Adrenal gland (tissue), 12 donors: ENCODE results near the gene SNRNP200. TPM values are rescaled to one million over a fixed set of nuclear protein-coding genes. Genes with fewer than 3 reads are reported as not detected.

Experiments
- DNase-seq, 7 donors: peaks; one replicate each; pipeline ENCODE4 v3.0.0-alpha.2; 2019 to 2020
- H3K27ac ChIP-seq, 5 donors: fragments of 200-600 bp; sonication (generic) in 4 of 5; 1 replicate in 3 of 5; 2 replicates in 2 of 5; pipeline versions ENCODE4 v1.5.1 to v1.8.0; 2016 to 2020; ENCODE audit warnings: mild to moderate bottlenecking in 1 of 5
- H3K27me3 ChIP-seq: fragments of 200-600 bp; 2 replicates; pipeline ENCODE4 v1.8.0; 2021
- H3K36me3 ChIP-seq, 2 donors: fragments of 200-600 bp; replicated peaks in 1 of 2; 1 replicate in 1 of 2; 2 replicates in 1 of 2; pipeline versions ENCODE4 v1.5.1 to v1.8.0; 2018 to 2022
- H3K4me1 ChIP-seq, 2 donors: fragments of 200-600 bp; replicated peaks in 1 of 2; 1 replicate in 1 of 2; 2 replicates in 1 of 2; pipeline versions ENCODE4 v1.5.1 to v1.8.0; 2018 to 2021
- H3K4me3 ChIP-seq, 4 donors: fragments of 200-600 bp; sonication (generic) in 3 of 4; one replicate each; pipeline ENCODE4 v1.5.1; 2016 to 2018
- H3K9me3 ChIP-seq, 3 donors: fragments of 200-600 bp; sonication (generic) in 1 of 3; replicated peaks in 1 of 3; 1 replicate in 2 of 3; 2 replicates in 1 of 3; pipeline versions ENCODE4 v1.5.1 to v1.8.0; 2016 to 2021
- CTCF ChIP-seq, 6 experiments: fragments of 450-650 bp in 4 of 6; fragments of 200-600 bp in 2 of 6; sonication (generic) in 1 of 6; IDR thresholded peaks; 1 replicate in 5 of 6; 2 replicates in 1 of 6; pipeline versions ENCODE4 v1.5.1 to v1.8.0; 2016 to 2021; ENCODE audit warnings: antibody characterized with exemption in 6 of 6, mild to moderate bottlenecking in 2 of 6, moderate library complexity in 1 of 6
- POLR2A ChIP-seq, 2 donors: fragments of 450-650 bp; IDR thresholded peaks; one replicate each; pipeline ENCODE4 v1.6.1; 2017; ENCODE audit warnings: antibody characterized with exemption in 2 of 2, mild to moderate bottlenecking in 2 of 2, moderate library complexity in 1 of 2
- WGBS, 4 donors: extraction: QIAGEN DNeasy Blood & Tissue Kit in 2 of 4; methylation state at CpG; one replicate each; pipeline versions ENCODE4 v1.1.5 to v1.1.7; 2013 to 2017; 5-methylcytosine and 5-hydroxymethylcytosine counted together
- intact Hi-C, 2 donors: fragments of 100-400 bp; cut with DNase I; formaldehyde crosslinking; loops; one replicate each; pipeline versions ENCODE4 v1.14.1 to v1.15.0; 2022 to 2023
- polyA plus RNA-seq, 3 donors: library from polyadenylated mRNA; stranded (reverse); fragments of 200-250 nt in 2 of 3; fragments of 350-450 nt in 1 of 3; fragmentation: Illumina TruSeq in 1 of 3; extraction: RNeasy Lipid Tissue Mini Kit (QIAGEN cat#74804) in 1 of 3; gene quantifications; one replicate each; pipeline ENCODE4 v1.2.3, GENCODE V29; 2013 to 2014
- total RNA-seq, 9 donors: library from RNA; depleted of rRNA in 4 of 9; stranded (reverse); fragments of >200 nt in 4 of 9; fragments of 120-200 nt in 1 of 9; fragmentation: NEBNext Ultra II Directional in 1 of 9; extraction: Animal tissue kit (Norgen Biotek cat#: 25700) in 1 of 9; gene quantifications; one replicate each; pipeline versions ENCODE4 v1.1.0 to v1.2.4, GENCODE V29; 2013 to 2023
- donor health status: healthy with polysubstance abuse.
- donor health status: Bipolar disorder and iron deficiency.
- donor health status: DM: yes; HTN: yes; CAD: no.
- donor health status: DM: no; HTN: no; CAD: no.
- donor health status: DM: no; HTN: no; CAD: no.
- donor health status: DM: yes; HTN: yes; CAD: no.

SNRNP200 gene
- total and polyA plus RNA-seq, 12 donors = 50.4 to 117 (median 96.1) TPM

- DNase-seq = peak; percentile 95 to 99 (median 98)
- intact Hi-C loops = loop anchor here (5.0 to 10.0 kb wide), 2 partner anchors 47 to 50 kb away; partner anchors contain the start of gene STARD7 (in 1 of the 2)
- Histone ChIP-seq H3K27me3 (no peaks in the 10 kb centered on the region), H3K9me3 (no peaks in the 10 kb centered on the region), H3K36me3 (peaks cover 0 to 38% of the 10 kb centered on the region in 2 donors), H3K4me1 (peaks cover 27 to 65% of the 10 kb centered on the region in 2 donors), H3K4me3 (peak overlapping the region in 1 of 4 donors; percentile 35), H3K27ac (peak overlapping the region; percentile 55 to 95 (median 76))
- 25 to 34% (median 31%) methylated on average over 5 to 6 of the region's 6 CpGs for WGBS, 4 donors
- TF ChIP-seq POLR2A (IDR thresholded peaks at IDR 0.05) (peak; percentile 73 to 87), CTCF (IDR thresholded peaks at IDR 0.05) (peak in 1 of 6 experiments; percentile 37)
These were observed 53.5 kb downstream of the SNRNP200 start for GRCh38 chr2:96251721-96252292.

GRCh38 chr2:96250188-96250587, 55.2 kb downstream of the SNRNP200 start:
- no peak for TF ChIP-seq POLR2A (IDR thresholded peaks at IDR 0.05)
- no peak for TF ChIP-seq CTCF (IDR thresholded peaks at IDR 0.05)
- WGBS, 4 donors = 79 to 94% (median 91%) methylated on average over 5 to 6 of the region's 6 CpGs
- peaks cover 27 to 65% of the 10 kb centered on the region in 2 donors for H3K4me1 ChIP-seq
- H3K27me3 ChIP-seq = no peaks in the 10 kb centered on the region
- H3K36me3 ChIP-seq = peaks cover 0 to 28% of the 10 kb centered on the region in 2 donors
- no peak overlapping the region for H3K4me3 ChIP-seq
- intact Hi-C loops = loop anchor here (5.0 to 10.0 kb wide), 2 partner anchors 45 to 48 kb away; partner anchors contain the start of gene STARD7 (in 1 of the 2)
- peak overlapping the region; percentile 3 to 95 (median 76) for H3K27ac ChIP-seq
- no peak for DNase-seq
- H3K9me3 ChIP-seq = no peaks in the 10 kb centered on the region

GRCh38 chr2:96249654-96250053, 55.7 kb downstream of the SNRNP200 start:
- peak in 1 of 7 donors; percentile 44 for DNase-seq

More at GRCh38 chr2:96249654-96250053, 55.7 kb downstream of the SNRNP200 start:
- H3K4me3 ChIP-seq = no peak overlapping the region
- peaks cover 0 to 24% of the 10 kb centered on the region in 2 donors for H3K36me3 ChIP-seq
- H3K4me1 ChIP-seq = peaks cover 27 to 60% of the 10 kb centered on the region in 2 donors
- H3K27ac ChIP-seq = peak overlapping the region in 4 of 5 donors; percentile 3 to 95 (median 84)
- H3K27me3 ChIP-seq = no peaks in the 10 kb centered on the region
- intact Hi-C loops = loop anchor here (5.0 to 10.0 kb wide), 3 partner anchors 37 to 47 kb away; partner anchors contain the start of gene STARD7 (in 1 of the 2)
- H3K9me3 ChIP-seq = no peaks in the 10 kb centered on the region
- TF ChIP-seq POLR2A (IDR thresholded peaks at IDR 0.05) = no peak
- no peak for TF ChIP-seq CTCF (IDR thresholded peaks at IDR 0.05)
- 80 to 88% (median 87%) methylated on average over 9 of the region's 9 CpGs for WGBS, 4 donors
